Measurements from ENCODE around the gene NF1.
"Not testable (repeated sequence)": the region's sequence is repeated elsewhere in the genome, so short reads cannot be mapped to it uniquely, and the experiment has no call there.

Gene NF1

DNA sequence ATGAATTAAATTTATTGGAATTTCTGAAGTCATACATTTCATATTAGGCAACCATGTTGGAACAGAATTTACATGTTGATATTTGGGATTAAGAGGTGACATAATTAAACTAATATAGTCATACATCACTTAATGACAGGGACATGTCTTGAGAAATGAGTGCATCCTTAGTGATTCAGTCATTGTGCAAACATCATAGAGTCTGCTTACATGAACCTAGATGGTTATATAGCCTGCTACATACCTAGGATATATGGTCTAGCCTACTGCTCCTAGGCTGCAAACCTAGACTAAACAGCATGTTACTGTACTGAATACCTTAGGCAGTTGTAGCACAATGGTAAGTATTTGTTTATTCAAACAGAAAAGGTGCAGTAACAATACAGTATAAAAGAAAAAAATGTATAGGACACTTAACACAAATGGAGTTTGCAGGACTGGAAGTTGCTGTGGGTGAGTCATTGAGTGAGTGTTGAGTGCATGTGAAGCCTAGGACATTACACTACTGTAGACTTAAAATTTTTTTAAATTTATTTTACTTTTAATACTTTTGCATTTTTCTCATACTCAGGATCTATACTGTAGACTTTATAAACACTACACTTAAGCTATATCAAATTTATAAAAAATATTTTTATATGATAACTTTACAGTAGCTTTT lies 116.7 kb downstream of the NF1 start:
- DNase-seq: no peak

DNA sequence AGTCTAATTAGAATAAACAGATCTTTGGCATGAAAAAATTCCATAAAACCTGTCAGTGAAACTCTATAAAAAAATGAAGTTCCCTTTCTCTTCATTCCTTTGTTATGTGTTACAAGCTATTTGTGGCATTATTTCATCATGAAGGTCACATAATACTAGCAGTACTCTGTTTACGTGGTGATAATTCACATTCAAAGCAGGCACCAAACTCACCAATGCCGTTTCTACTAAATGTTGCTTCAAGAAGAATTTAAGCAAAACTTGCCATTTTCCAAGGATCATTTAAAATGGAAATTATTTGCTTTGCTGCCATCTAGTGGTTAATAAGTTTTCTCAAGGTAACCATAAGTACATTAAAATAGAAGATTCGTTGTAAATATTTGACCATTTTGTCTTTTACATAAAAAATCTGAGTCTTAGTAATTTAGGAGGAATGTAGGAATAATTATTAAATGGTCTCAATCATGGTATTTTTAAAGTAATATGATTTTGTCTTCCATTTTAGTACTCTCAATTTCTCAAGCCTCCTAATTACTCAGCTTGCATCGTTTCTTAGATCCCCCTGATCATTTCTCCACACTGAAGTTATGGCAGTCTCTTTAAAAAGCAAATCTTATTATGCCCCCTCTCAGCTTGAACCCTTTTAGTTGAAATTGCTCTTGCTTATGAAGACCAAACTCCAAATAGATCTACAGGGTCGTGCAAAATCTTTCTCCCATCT lies 121.4 kb downstream of the NF1 start:
- DNase-seq: no peak

- no peak for DNase-seq
These were observed 129.6 kb downstream of the NF1 start for GRCh38 chr17:31224366-31224765.

DNA sequence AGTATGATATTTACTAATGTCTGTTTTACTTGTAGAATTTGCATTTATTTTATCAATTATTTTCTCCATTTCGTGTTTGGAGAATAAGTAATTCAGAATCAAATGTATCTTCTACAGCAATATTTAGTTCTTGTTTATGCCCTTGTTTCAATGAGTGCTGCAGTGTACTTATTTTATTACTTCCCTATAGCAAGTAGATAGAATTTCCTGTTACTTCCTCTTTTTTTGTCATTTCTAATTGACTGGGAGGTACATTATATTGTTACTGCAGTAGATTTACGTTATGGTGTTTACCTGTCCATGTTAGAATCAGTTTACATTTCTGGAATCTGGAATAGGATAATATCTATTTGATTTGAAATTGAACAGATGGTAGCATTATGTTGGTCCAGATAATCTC lies 131.1 kb downstream of the NF1 start:
- no peak for DNase-seq

GRCh38 chr17:31226373-31226772 lies 131.6 kb downstream of the NF1 start:
- DNase-seq: no peak

DNA sequence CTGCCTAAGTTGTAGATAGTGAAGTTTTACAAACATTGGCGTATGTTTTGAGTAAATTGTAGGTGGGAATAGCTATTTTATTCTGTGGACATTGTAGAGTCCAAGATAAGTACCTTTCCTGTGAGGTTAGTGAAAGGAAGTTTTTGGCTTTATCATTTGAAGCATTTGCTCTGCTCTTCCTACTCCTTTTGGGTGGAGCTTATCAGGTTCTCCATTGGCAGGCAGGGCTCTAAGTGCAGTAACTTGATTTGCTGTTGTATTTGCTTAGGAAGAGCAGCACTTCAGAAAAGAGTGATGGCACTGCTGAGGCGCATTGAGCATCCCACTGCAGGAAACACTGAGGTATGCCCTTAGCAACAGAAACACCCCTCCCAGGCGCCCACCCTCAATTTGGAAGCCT lies 132.2 kb downstream of the NF1 start:
- no peak for DNase-seq

DNA sequence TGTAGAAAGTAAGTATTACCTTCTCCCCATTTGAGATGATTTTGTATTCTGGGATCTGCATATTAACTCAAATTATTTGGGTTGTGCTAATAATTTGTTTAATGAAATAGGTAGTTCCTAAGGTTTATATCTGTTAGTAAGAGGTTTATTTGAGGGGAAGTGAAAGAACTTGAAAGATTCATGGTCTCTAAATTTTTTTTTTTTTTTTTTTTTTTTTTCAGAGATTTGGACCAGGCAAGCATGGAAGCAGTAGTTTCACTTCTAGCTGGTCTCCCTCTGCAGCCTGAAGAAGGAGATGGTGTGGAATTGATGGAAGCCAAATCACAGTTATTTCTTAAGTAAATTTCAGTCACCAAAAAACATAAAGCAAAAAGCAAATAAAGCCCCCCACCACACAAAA lies 137.1 kb downstream of the NF1 start:
- no peak for DNase-seq

DNA sequence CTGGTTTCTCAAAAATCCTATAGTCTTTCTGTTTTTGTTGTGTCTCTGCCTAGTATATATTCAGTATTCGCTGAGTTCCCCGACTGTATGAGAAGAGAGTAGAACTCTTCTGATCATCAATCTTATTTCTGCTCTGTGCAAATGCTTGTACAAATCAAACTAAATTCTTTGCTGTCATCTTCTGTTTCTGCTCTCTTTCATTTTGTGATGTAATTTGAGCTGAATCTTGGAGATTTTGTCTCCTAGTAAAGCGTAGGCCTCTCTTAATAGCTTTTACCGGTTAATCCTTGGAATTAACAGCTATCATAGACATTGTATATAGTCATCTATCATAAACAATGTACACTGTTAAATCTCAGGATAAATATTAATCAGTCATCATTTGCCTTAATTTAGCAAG lies 140.3 kb downstream of the NF1 start:
- DNase-seq: no peak

DNA sequence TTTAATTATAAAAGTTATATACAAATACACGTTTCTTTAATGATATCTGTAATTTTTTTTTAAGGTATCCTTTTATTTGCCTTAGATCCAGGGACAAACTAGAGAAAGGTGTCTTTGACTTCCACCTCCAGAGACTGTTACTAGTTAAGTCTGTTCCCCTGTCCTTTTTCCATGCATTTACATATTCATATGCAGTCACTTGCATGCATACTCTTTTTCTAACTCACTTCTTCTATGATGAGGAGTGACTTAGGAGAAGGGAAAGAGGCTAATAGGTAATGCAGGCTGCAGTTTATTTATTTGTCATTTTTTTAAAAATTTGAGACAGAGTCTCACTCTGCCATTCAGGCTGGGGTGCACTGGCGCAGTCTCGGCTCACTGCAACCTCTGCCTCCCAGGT lies 141.4 kb downstream of the NF1 start:
- no peak for DNase-seq

- no peak for DNase-seq
These were observed 141.9 kb downstream of the NF1 start for GRCh38 chr17:31236712-31237111.

DNA sequence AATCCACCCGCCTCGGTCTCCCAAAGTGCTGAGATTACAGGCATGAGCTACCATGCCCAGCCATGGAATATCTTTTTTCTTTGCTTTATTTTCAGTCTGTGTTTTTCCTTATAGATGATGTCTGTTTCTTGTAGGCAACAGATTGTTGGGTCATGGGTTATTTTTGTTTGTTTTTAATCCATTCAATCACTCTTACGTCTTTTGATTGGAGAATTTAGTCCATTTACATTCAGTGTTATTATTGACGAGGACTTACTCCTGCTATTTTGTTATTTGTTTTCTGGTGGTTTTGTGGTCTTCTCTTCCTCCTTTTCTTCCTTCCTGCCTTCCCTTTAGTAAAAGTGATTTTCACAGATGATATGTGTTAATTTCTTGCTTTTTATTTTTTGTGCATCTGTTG lies 146.3 kb downstream of the NF1 start:
- no peak for DNase-seq

GRCh38 chr17:31248986-31249834 lies 154.4 kb downstream of the NF1 start:
- no peak for DNase-seq

- no peak for DNase-seq
These were observed 155.0 kb downstream of the NF1 start for GRCh38 chr17:31249835-31250141.

DNA sequence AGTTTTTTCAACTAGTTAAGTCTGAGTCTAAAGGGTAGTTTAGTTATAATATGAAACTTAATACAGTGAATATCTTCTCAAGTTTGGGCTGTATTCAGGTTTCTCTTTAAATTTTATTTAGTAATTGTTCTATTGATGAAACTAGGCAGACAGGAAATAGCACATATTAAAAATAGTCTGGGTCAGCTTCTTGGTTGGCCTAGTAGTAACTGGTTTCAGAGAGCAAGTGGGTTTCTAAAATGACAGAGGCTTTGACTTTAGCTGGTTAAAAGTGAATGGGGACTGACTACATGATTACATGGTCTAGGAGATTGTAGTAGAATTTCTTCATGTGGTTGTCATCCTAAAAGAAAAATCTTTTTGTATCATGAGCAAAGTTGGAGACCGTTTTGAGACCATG lies 155.5 kb downstream of the NF1 start:
- no peak for DNase-seq

- no peak for DNase-seq
These were observed 156.6 kb downstream of the NF1 start for GRCh38 chr17:31251105-31251969.

- no peak for DNase-seq
These were observed 157.2 kb downstream of the NF1 start for GRCh38 chr17:31251970-31252328.

- no peak for DNase-seq
These were observed 158.0 kb downstream of the NF1 start for GRCh38 chr17:31252741-31253140.

- no peak for DNase-seq
These were observed 159.9 kb downstream of the NF1 start for GRCh38 chr17:31254654-31255053.

DNA sequence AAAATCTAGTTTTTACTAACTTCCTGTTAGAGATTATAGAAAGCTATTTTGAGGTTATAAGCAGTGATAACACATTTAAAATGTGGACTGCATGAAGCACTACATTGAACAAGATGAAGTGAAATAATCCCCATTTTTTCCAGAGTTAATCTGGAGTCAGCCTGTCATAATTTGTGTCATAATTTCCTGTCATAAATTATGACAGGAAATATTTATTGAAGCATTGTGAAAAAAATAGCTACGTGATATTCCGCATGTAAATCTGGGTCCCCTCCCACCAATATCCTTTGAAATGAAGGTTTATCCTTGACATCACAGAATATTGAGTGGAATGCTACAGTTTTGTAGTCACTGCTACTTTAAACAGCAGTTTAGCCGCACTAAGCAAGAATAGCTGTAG lies 162.2 kb downstream of the NF1 start:
- no peak for DNase-seq

GRCh38 chr17:31260151-31260550 lies 165.4 kb downstream of the NF1 start:
- DNase-seq: no peak

DNA sequence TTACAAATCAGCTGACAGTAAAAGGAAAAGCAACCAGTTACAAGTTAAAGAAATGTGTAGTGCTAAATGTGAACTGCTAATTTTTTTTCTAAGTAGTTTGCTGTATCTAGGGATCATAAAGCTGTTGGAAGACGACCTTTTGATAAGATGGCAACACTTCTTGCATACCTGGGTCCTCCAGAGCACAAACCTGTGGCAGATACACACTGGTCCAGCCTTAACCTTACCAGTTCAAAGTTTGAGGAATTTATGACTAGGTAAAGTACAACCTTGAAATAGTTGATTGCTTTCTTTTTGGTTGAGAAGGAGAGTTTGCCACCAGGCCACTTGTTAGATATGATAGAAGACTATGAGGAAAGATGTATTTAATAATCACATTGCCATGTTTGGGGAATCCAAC lies 166.8 kb downstream of the NF1 start:
- no peak for DNase-seq

DNA sequence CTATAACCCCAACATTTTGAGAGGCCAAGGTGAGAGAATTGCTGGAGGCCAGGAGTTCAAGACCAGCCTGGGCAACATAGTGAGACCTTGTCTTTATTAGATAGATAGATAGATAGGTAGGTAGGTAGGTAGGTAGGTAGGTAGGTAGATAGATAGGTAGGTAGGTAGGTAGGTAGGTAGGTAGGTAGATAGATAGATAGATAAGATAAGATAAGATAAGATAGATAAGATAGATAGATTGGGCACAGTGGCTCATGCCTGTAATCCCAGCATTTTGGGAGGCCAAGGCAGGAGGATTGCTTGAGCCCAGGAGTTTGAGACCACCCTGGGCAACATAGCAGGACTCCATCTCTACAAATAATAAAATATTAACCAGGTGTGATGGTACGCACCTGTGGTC lies 168.1 kb downstream of the NF1 start:
- DNase-seq: not testable (repeated sequence)

- DNase-seq: no peak
These were observed 171.3 kb downstream of the NF1 start for GRCh38 chr17:31266042-31266441.
